ENCODE measurements around the gene ATG4B. TPM values are rescaled to one million over a fixed set of nuclear protein-coding genes. Genes with fewer than 3 reads are reported as not detected.
A peak's percentile ranks its signal among the peaks of the same experiment; 100 is the strongest.

Gene ATG4B
- polyA plus RNA-seq, 1 donor, result 79.8 TPM

DNA sequence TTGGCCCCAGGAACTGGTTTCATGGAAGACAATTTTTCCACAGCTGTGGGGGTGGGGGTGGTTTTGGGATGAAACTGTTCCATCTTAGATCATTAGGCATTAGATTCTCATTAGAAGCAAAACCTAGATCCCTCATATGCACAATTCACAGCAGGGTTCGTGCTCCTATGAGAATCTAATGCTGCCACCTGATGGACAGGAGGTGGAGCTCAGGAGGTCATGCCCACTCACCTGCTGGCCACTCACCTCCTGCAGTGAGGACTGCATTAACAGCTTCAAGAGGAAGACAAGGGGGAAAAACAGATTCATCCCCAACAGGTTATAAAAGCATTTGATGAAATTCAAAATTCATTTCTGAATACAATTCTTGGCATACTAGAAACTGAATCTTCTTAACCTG lies 39.0 kb upstream of the ATG4B start:
- Histone ChIP-seq H3K27me3 (ENCODE audit: control insufficient read depth, insufficient read depth, low read length) (no peaks in the 10 kb centered on the region), H3K27ac (ENCODE audit: low read length) (no peak overlapping the region), H3K36me3 (ENCODE audit: control insufficient read depth, insufficient read depth, low read length) (peaks cover 44% of the 10 kb centered on the region), H3K9me3 (ENCODE audit: control insufficient read depth, low read depth, low read length) (no peaks in the 10 kb centered on the region), H3K4me1 (ENCODE audit: control insufficient read depth, insufficient read depth, low read length) (no peaks in the 10 kb centered on the region), H3K4me3 (ENCODE audit: low read length) (no peak overlapping the region)
- no CpG with 5 or more reads among the region's 1 CpG for WGBS (ENCODE audit: insufficient coverage, low lambda C conversion rate)
- DNase-seq, result no peak

- Histone ChIP-seq H3K4me3 (ENCODE audit: low read length) (no peak overlapping the region), H3K27me3 (ENCODE audit: control insufficient read depth, insufficient read depth, low read length) (no peaks in the 10 kb centered on the region), H3K9me3 (ENCODE audit: control insufficient read depth, low read depth, low read length) (no peaks in the 10 kb centered on the region), H3K4me1 (ENCODE audit: control insufficient read depth, insufficient read depth, low read length) (no peaks in the 10 kb centered on the region), H3K27ac (ENCODE audit: low read length) (no peak overlapping the region), H3K36me3 (ENCODE audit: control insufficient read depth, insufficient read depth, low read length) (peaks cover 47% of the 10 kb centered on the region)
- no peak for DNase-seq
- 100% methylated on average over 2 of the region's 6 CpGs for WGBS (ENCODE audit: insufficient coverage, low lambda C conversion rate)
These were observed 37.9 kb upstream of the ATG4B start for GRCh38 chr2:241599615-241600014.

DNA sequence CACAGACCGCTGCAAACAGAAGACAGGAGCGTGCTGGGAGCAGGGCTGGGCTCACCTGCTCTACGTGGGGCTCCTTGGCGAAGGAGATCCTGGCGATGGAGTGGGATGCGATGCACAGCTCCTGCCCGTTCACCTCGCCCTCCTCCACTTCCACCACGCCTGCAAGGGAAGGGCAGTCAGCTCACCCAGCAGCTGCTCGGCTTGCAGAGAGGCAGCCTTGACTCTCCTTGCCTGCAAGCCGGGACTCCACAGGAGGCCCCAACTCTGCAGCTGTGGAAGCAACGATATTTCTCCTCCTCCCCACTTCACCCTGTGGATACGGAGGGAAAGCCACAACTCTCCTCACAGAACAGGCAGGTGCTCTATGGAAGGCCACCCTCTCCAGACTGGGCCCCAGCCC lies 35.7 kb upstream of the ATG4B start:
- H3K4me1 ChIP-seq (ENCODE audit: control insufficient read depth, insufficient read depth, low read length), result no peaks in the 10 kb centered on the region
- H3K36me3 ChIP-seq (ENCODE audit: control insufficient read depth, insufficient read depth, low read length), result peaks cover 60% of the 10 kb centered on the region
- DNase-seq, result no peak
- no peaks in the 10 kb centered on the region for H3K27me3 ChIP-seq (ENCODE audit: control insufficient read depth, insufficient read depth, low read length)
- H3K27ac ChIP-seq (ENCODE audit: low read length), result no peak overlapping the region
- H3K9me3 ChIP-seq (ENCODE audit: control insufficient read depth, low read depth, low read length), result no peaks in the 10 kb centered on the region
- H3K4me3 ChIP-seq (ENCODE audit: low read length), result no peak overlapping the region
- no CpG with 5 or more reads among the region's 13 CpGs for WGBS (ENCODE audit: insufficient coverage, low lambda C conversion rate)

- Histone ChIP-seq H3K9me3 (ENCODE audit: control insufficient read depth, low read depth, low read length) (no peaks in the 10 kb centered on the region), H3K4me1 (ENCODE audit: control insufficient read depth, insufficient read depth, low read length) (no peaks in the 10 kb centered on the region), H3K36me3 (ENCODE audit: control insufficient read depth, insufficient read depth, low read length) (peaks cover 56% of the 10 kb centered on the region), H3K4me3 (ENCODE audit: low read length) (no peak overlapping the region), H3K27ac (ENCODE audit: low read length) (no peak overlapping the region), H3K27me3 (ENCODE audit: control insufficient read depth, insufficient read depth, low read length) (no peaks in the 10 kb centered on the region)
- WGBS (ENCODE audit: insufficient coverage, low lambda C conversion rate), result no CpG with 5 or more reads among the region's 17 CpGs
- no peak for DNase-seq
These were observed 34.8 kb upstream of the ATG4B start for GRCh38 chr2:241602720-241603119.

GRCh38 chr2:241603686-241604085 lies 33.8 kb upstream of the ATG4B start:
- WGBS (ENCODE audit: insufficient coverage, low lambda C conversion rate), result no CpG with 5 or more reads among the region's 5 CpGs
- Histone ChIP-seq H3K4me3 (ENCODE audit: low read length) (no peak overlapping the region), H3K36me3 (ENCODE audit: control insufficient read depth, insufficient read depth, low read length) (peaks cover 58% of the 10 kb centered on the region), H3K27me3 (ENCODE audit: control insufficient read depth, insufficient read depth, low read length) (no peaks in the 10 kb centered on the region), H3K27ac (ENCODE audit: low read length) (no peak overlapping the region), H3K9me3 (ENCODE audit: control insufficient read depth, low read depth, low read length) (no peaks in the 10 kb centered on the region), H3K4me1 (ENCODE audit: control insufficient read depth, insufficient read depth, low read length) (no peaks in the 10 kb centered on the region)
- DNase-seq, result no peak

DNA sequence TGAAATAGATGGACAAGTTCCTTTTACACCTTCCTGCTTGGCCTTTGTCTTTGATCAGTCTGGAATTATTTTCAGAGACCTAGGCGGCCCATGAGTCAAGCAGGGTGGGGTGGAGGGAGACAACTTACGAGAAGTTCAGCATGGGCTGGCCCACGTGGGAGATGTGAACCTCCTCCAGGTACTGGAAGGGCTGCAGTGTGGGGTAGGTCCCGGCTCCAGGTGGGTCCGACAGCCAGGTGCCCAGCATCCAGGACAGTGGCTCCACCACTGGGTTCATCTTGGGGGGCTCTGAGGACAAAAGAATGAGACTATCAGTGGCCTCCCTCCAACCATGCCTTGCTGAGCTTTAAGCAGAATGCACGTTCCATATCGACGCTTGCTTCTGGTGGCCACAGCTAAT lies 31.3 kb upstream of the ATG4B start:
- peaks cover 48% of the 10 kb centered on the region for H3K36me3 ChIP-seq (ENCODE audit: control insufficient read depth, insufficient read depth, low read length)
- WGBS (ENCODE audit: insufficient coverage, low lambda C conversion rate), result no CpG with 5 or more reads among the region's 8 CpGs
- H3K4me3 ChIP-seq (ENCODE audit: low read length), result no peak overlapping the region
- no peak for DNase-seq
- H3K27me3 ChIP-seq (ENCODE audit: control insufficient read depth, insufficient read depth, low read length), result no peaks in the 10 kb centered on the region
- no peak overlapping the region for H3K27ac ChIP-seq (ENCODE audit: low read length)
- peaks cover 8% of the 10 kb centered on the region for H3K4me1 ChIP-seq (ENCODE audit: control insufficient read depth, insufficient read depth, low read length)
- no peaks in the 10 kb centered on the region for H3K9me3 ChIP-seq (ENCODE audit: control insufficient read depth, low read depth, low read length)

- Histone ChIP-seq H3K27ac (ENCODE audit: low read length) (no peak overlapping the region), H3K36me3 (ENCODE audit: control insufficient read depth, insufficient read depth, low read length) (peaks cover 39% of the 10 kb centered on the region), H3K4me3 (ENCODE audit: low read length) (no peak overlapping the region), H3K4me1 (ENCODE audit: control insufficient read depth, insufficient read depth, low read length) (peaks cover 8% of the 10 kb centered on the region), H3K9me3 (ENCODE audit: control insufficient read depth, low read depth, low read length) (no peaks in the 10 kb centered on the region), H3K27me3 (ENCODE audit: control insufficient read depth, insufficient read depth, low read length) (no peaks in the 10 kb centered on the region)
- DNase-seq, result no peak
- no CpG with 5 or more reads among the region's 27 CpGs for WGBS (ENCODE audit: insufficient coverage, low lambda C conversion rate)
These were observed 30.2 kb upstream of the ATG4B start for GRCh38 chr2:241607162-241607885.

DNA sequence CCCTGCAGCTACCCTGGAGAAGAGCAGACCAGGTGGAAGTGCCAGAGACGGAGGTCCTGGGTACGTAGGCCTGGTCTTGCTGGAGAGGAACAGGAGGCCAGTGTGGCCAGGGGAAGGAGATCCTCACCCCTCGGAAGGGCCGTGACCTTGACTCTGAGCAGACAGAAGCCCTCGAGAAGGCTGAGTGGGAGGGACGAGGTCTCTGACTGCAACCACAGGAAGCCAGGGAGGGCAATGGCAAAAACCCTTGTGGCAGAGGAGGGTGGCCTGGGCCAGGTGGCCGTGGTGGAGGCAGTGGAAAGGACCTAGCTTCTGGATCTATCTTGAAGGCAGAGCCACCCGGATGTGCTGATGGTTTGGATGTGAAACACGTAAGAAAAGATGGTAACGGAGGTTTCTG lies 28.6 kb upstream of the ATG4B start:
- Histone ChIP-seq H3K27me3 (ENCODE audit: control insufficient read depth, insufficient read depth, low read length) (no peaks in the 10 kb centered on the region), H3K36me3 (ENCODE audit: control insufficient read depth, insufficient read depth, low read length) (peaks cover 32% of the 10 kb centered on the region), H3K9me3 (ENCODE audit: control insufficient read depth, low read depth, low read length) (no peaks in the 10 kb centered on the region), H3K4me1 (ENCODE audit: control insufficient read depth, insufficient read depth, low read length) (peaks cover 8% of the 10 kb centered on the region), H3K27ac (ENCODE audit: low read length) (no peak overlapping the region), H3K4me3 (ENCODE audit: low read length) (no peak overlapping the region)
- 94% methylated on average over 3 of the region's 10 CpGs for WGBS (ENCODE audit: insufficient coverage, low lambda C conversion rate)
- no peak for DNase-seq

- Histone ChIP-seq H3K4me3 (ENCODE audit: low read length) (peak overlapping the region; percentile 57), H3K36me3 (ENCODE audit: control insufficient read depth, insufficient read depth, low read length) (peaks cover 26% of the 10 kb centered on the region), H3K27me3 (ENCODE audit: control insufficient read depth, insufficient read depth, low read length) (no peaks in the 10 kb centered on the region), H3K9me3 (ENCODE audit: control insufficient read depth, low read depth, low read length) (no peaks in the 10 kb centered on the region), H3K4me1 (ENCODE audit: control insufficient read depth, insufficient read depth, low read length) (peaks cover 8% of the 10 kb centered on the region), H3K27ac (ENCODE audit: low read length) (peak overlapping the region; percentile 58)
- no CpG with 5 or more reads among the region's 76 CpGs for WGBS (ENCODE audit: insufficient coverage, low lambda C conversion rate)
- DNase-seq, result peak; percentile 92 to 96
These were observed 27.4 kb upstream of the ATG4B start for GRCh38 chr2:241609859-241610793.

GRCh38 chr2:241611062-241611461 lies 26.4 kb upstream of the ATG4B start:
- no peaks in the 10 kb centered on the region for H3K9me3 ChIP-seq (ENCODE audit: control insufficient read depth, low read depth, low read length)
- no CpG with 5 or more reads among the region's 13 CpGs for WGBS (ENCODE audit: insufficient coverage, low lambda C conversion rate)
- no peak overlapping the region for H3K4me3 ChIP-seq (ENCODE audit: low read length)
- no peak for DNase-seq
- H3K36me3 ChIP-seq (ENCODE audit: control insufficient read depth, insufficient read depth, low read length), result peaks cover 17% of the 10 kb centered on the region
- H3K4me1 ChIP-seq (ENCODE audit: control insufficient read depth, insufficient read depth, low read length), result peaks cover 8% of the 10 kb centered on the region
- H3K27ac ChIP-seq (ENCODE audit: low read length), result no peak overlapping the region
- H3K27me3 ChIP-seq (ENCODE audit: control insufficient read depth, insufficient read depth, low read length), result no peaks in the 10 kb centered on the region
